HepG2 (cell line): Measurements from ENCODE around the gene EPHX1. TPM values are rescaled to one million over a fixed set of nuclear protein-coding genes. Genes with fewer than 3 reads are reported as not detected.

ENCODE experiments used
- ATAC-seq: fragments of 200-7000 bp; cut with Tn5 transposase; 3 replicates; pipeline ENCODE4 v1.9.1; 2020; ENCODE audit warnings: mild to moderate bottlenecking, moderate library complexity
- BruUV-seq: library from RNA; stranded (reverse); fragments of 400-500 nt; replicated peaks from 2 replicates; lab custom pipeline; 2021; lab: Mats Ljungman, UMichigan
- CTCF ChIA-PET: fragments of 300-600 bp; formaldehyde crosslinking; extraction: SDS; loops from one replicate; lab custom pipeline; 2021; ENCODE audit warnings: low total read pairs, inconsistent platforms, low intra/inter-chr PET ratio; lab: Yijun Ruan, JAX
- POLR2A ChIA-PET: fragments of 350-600 bp; sonication (Branson Sonifier 250); formaldehyde crosslinking; loops from one replicate; lab custom pipeline; 2020; ENCODE audit warnings: antibody characterized with exemption, inconsistent platforms; lab: Yijun Ruan, JAX
- DNase-seq: peaks from one replicate; pipeline ENCODE4 v3.0.0-alpha.2; 2015; ENCODE audit warnings: low spot score
- FAIRE-seq: peaks from 3 replicates; lab custom pipeline; 2011; peaks lifted over from hg19 to GRCh38; lab: Jason Lieb, UNC
- H2AFZ ChIP-seq: one replicate; pipeline ENCODE4 v1.6.1; 2011; ENCODE audit warnings: low read length, inconsistent platforms
- H3K27ac ChIP-seq: fragments of 300-600 bp; 3 replicates; pipeline ENCODE4 v1.8.0; 2011; ENCODE audit warnings: mixed run types, mild to moderate bottlenecking, mixed read lengths, low read length, inconsistent platforms; ENCODE audit not compliant: insufficient read depth; ENCODE audit errors: extremely low read length
- H3K27me3 ChIP-seq, 2 experiments: fragments of 200-600 bp in 1 of 2; 2 replicates in 1 of 2; 3 replicates in 1 of 2; pipeline versions ENCODE4 v1.6.0 to v1.8.0; 2011; ENCODE audit warnings: low read length in 2 of 2, mild to moderate bottlenecking in 2 of 2, moderate library complexity in 2 of 2, inconsistent platforms in 1 of 2; ENCODE audit not compliant: insufficient read depth in 2 of 2, control insufficient read depth in 1 of 2
- H3K36me3 ChIP-seq, 2 experiments: fragments of 200-600 bp in 1 of 2; replicated peaks in 1 of 2; 2 replicates in 1 of 2; 3 replicates in 1 of 2; pipeline versions ENCODE4 v1.5.1 to v1.8.0; 2011; ENCODE audit warnings: low read length in 2 of 2, inconsistent platforms in 1 of 2; ENCODE audit not compliant: insufficient read depth in 2 of 2, control insufficient read depth in 1 of 2
- H3K4me1 ChIP-seq: 2 replicates; pipeline ENCODE4 v1.5.1; 2012; ENCODE audit warnings: low read length, inconsistent platforms; ENCODE audit not compliant: insufficient read depth
- H3K4me2 ChIP-seq: 2 replicates; pipeline ENCODE4 v1.6.0; 2011; ENCODE audit warnings: low read depth, low read length, inconsistent platforms
- H3K4me3 ChIP-seq, 3 experiments: fragments of 200-600 bp in 1 of 3; sonication (generic), shearing (Covaris generic) in 1 of 3; replicated peaks in 1 of 3; 2 replicates each; pipeline ENCODE4 v1.5.1; 2011 to 2016; ENCODE audit warnings: low read length in 3 of 3, inconsistent platforms in 2 of 3, low read depth in 2 of 3, mild to moderate bottlenecking in 2 of 3, control low read depth in 1 of 3, mixed read lengths in 1 of 3; ENCODE audit not compliant: insufficient read depth in 1 of 3
- H3K79me2 ChIP-seq: one replicate; pipeline ENCODE4 v1.6.1; 2011; ENCODE audit warnings: low read length, inconsistent platforms; ENCODE audit not compliant: insufficient read depth
- H3K9ac ChIP-seq: 2 replicates; pipeline ENCODE4 v1.6.0; 2011; ENCODE audit warnings: mild to moderate bottlenecking, low read depth, low read length, inconsistent platforms; ENCODE audit not compliant: insufficient read depth
- H3K9me3 ChIP-seq: 2 replicates; pipeline ENCODE4 v1.5.1; 2012; ENCODE audit warnings: mild to moderate bottlenecking, low read length
- H4K20me1 ChIP-seq: 2 replicates; pipeline ENCODE4 v1.6.0; 2011; ENCODE audit warnings: inconsistent platforms, mild to moderate bottlenecking, low read length, moderate library complexity; ENCODE audit not compliant: insufficient read depth
- CCDC6 ChIP-seq: sonication (generic); formaldehyde crosslinking; IDR thresholded peaks from 2 replicates; pipeline ENCODE4 v1.8.1; 2022; ENCODE audit warnings: mild to moderate bottlenecking, missing genetic modification reagents, moderate library complexity
- HOXA5 ChIP-seq: sonication (generic); formaldehyde crosslinking; IDR thresholded peaks from 2 replicates; pipeline ENCODE4 v1.4.0; 2020; ENCODE audit warnings: missing genetic modification reagents
- MXD1 ChIP-seq: sonication (generic); formaldehyde crosslinking; IDR thresholded peaks from 2 replicates; pipeline ENCODE4 v1.4.0; 2020; ENCODE audit warnings: mild to moderate bottlenecking, missing genetic modification reagents
- PLRG1 ChIP-seq: fragments of 450-650 bp; conservative IDR thresholded peaks from 2 replicates; pipeline ENCODE4 v1.6.1; 2016
- PRDM15 ChIP-seq: sonication (generic); formaldehyde crosslinking; IDR thresholded peaks from 2 replicates; pipeline ENCODE4 v1.4.0; 2020; ENCODE audit warnings: missing genetic modification reagents
- SRSF1 ChIP-seq: fragments of 200-400 bp; formaldehyde crosslinking; optimal IDR thresholded peaks from 2 replicates; pipeline ENCODE3; 2017; ENCODE audit warnings: mild to moderate bottlenecking, low read depth, low read length, moderate library complexity
- TCF7 ChIP-seq: sonication (generic); IDR thresholded peaks from 2 replicates; pipeline ENCODE4 v1.6.1; 2016; ENCODE audit warnings: antibody characterized with exemption, low read depth
- ZC3H4 ChIP-seq: sonication (generic); formaldehyde crosslinking; IDR thresholded peaks from 2 replicates; pipeline ENCODE4 v1.4.0; 2020; ENCODE audit warnings: missing genetic modification reagents, borderline replicate concordance
- ZNF10 ChIP-seq: sonication (generic); formaldehyde crosslinking; IDR thresholded peaks from 2 replicates; pipeline ENCODE4 v1.4.0; 2020; ENCODE audit warnings: mild to moderate bottlenecking, low read depth, missing genetic modification reagents, borderline replicate concordance
- ZNF354B ChIP-seq: sonication (generic); formaldehyde crosslinking; IDR thresholded peaks from 2 replicates; pipeline ENCODE4 v1.8.0; 2022; ENCODE audit warnings: mild to moderate bottlenecking, missing genetic modification reagents
- ZNF747 ChIP-seq: sonication (generic); formaldehyde crosslinking; IDR thresholded peaks from 2 replicates; pipeline ENCODE4 v1.8.1; 2023; ENCODE audit warnings: missing genetic modification reagents, mild to moderate bottlenecking, borderline replicate concordance
- WGBS: methylation state at CpG from one replicate; pipeline ENCODE4 v1.1.6; 2017; ENCODE audit warnings: low lambda C conversion rate; 5-methylcytosine and 5-hydroxymethylcytosine counted together
- in situ Hi-C: cut with HindIII; loops from 2 replicates; pipeline ENCODE4 v1.10.0; 2017; ENCODE audit warnings: low pct_unique_long_range_greater_than_20kb; ENCODE audit not compliant: extremely low pct_ligation_motif_present
- intact Hi-C: fragments of 100-400 bp; cut with micrococcal nuclease; formaldehyde crosslinking; loops from one replicate; pipeline ENCODE4 v1.10.0; 2022; ENCODE audit not compliant: unreplicated experiment
- polyA plus RNA-seq, 8 experiments: library from polyadenylated mRNA; depleted of rRNA in 3 of 8; stranded (reverse) in 7 of 8; unstranded in 1 of 8; fragments of >200 nt; fragmentation: Illumina TruSeq in 4 of 8; extraction: Trizol in 4 of 8; gene quantifications; 2 replicates each; pipeline versions ENCODE4 v1.2.1 to v1.2.3, GENCODE V29; 2011 to 2016; ENCODE audit warnings: low read depth in 4 of 8, missing spikeins in 1 of 8, mixed read lengths in 1 of 8; ENCODE audit not compliant: insufficient read depth in 1 of 8
- total RNA-seq, 5 experiments: library from RNA; depleted of rRNA; stranded (reverse); fragments of >200 nt; fragmentation: Illumina TruSeq; extraction: Trizol; gene quantifications; 2 replicates each; pipeline ENCODE4 v1.2.3, GENCODE V29; 2016; ENCODE audit warnings: low read depth in 1 of 5
- TF ChIP-seq, protein P1 (sequence below): sonication (generic); formaldehyde crosslinking; IDR thresholded peaks from 2 replicates; pipeline ENCODE4 v1.4.0; 2020; ENCODE audit warnings: mild to moderate bottlenecking, low read depth, missing genetic modification reagents

Gene EPHX1
- total and polyA plus RNA-seq, 2 of the 13 experiments (the other 11 are each of a cell fraction or from before 2014, with no cell fraction given) = 27.7 to 36.5 TPM

DNA sequence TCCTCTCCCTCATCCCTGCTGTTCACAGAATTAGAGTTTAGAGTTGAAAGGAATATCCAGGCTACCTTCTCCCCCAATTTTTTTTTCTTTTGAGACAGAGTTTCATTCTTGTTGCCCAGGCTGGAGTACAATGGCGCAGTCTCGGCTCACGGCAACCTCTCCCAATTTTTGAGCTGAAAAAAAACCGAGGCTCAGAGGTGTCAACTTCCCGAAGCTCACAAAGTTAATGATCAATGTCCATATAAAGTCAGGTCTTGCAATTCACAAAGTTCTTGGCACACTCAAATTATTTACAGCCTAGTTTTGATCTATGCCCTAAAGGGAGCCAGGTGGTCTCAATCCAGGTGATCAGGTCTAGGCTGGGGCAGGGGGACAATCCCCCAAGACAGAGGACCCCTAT, 79.8 kb downstream of the EPHX1 start:
- DNase-seq (no peak), FAIRE-seq (no peak), ATAC-seq (no peak)
- intact Hi-C loops (loop anchor here (10.0 kb wide), 1 partner anchor 85 kb away; no protein-coding TSS in a partner anchor), in situ Hi-C loops (no loop called here)
- H4K20me1 ChIP-seq = no peaks in the 10 kb centered on the region
- CTCF ChIA-PET = no interaction called here
- no peak overlapping the region for H3K27ac ChIP-seq
- peak overlapping the region; percentile 11; the same call in 1 of the 2 replicates for H3K9ac ChIP-seq
- no peaks in the 10 kb centered on the region for H3K36me3 ChIP-seq
- H3K4me2 ChIP-seq = peak overlapping the region; percentile 83
- peaks cover 68% of the 10 kb centered on the region for H3K4me1 ChIP-seq
- POLR2A ChIA-PET = interaction anchor here (0.5 to 3.7 kb wide), 4 partner anchors 9 to 139 kb away, joined by 3 to 28 read pairs (median 5); partner anchors contain the start of genes PYCR2, SRP9 and TMEM63A
- H2AFZ ChIP-seq = no peak overlapping the region
- no peaks in the 10 kb centered on the region for H3K79me2 ChIP-seq
- 9% methylated on average over 5 of the region's 5 CpGs for WGBS
- TF ChIP-seq MXD1 (CRISPR knock-in tag) (no peak), HOXA5 (CRISPR knock-in tag) (no peak), CCDC6 (no peak), ZC3H4 (no peak), PRDM15 (CRISPR knock-in tag) (no peak), ZNF10 (no peak), PLRG1 (no peak), SRSF1 (no peak), ZNF354B (CRISPR knock-in tag) (no peak), TCF7 (no peak), ZNF747 (no peak)
- TF ChIP-seq, protein P1, sequence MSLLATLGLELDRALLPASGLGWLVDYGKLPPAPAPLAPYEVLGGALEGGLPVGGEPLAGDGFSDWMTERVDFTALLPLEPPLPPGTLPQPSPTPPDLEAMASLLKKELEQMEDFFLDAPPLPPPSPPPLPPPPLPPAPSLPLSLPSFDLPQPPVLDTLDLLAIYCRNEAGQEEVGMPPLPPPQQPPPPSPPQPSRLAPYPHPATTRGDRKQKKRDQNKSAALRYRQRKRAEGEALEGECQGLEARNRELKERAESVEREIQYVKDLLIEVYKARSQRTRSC = no peak
- TF ChIP-seq, all 625 proteins: peak for 0
- Histone ChIP-seq H3K27me3 (no peaks in the 10 kb centered on the region; a peak in 1 of 5 replicates), H3K9me3 (no peaks in the 10 kb centered on the region), H3K4me3 (peak overlapping the region in 2 of 3 experiments; percentile 9 to 76; a peak in 2 of 6 replicates)
- no TSS peak for BruUV-seq
